ENCODE data around the gene EMD. TPM values are rescaled to one million over a fixed set of nuclear protein-coding genes. Genes with fewer than 3 reads are reported as not detected.

The EMD gene
- total RNA-seq = 55.6 TPM
- long read RNA-seq, transcript EMD-202 (6 exons, 1,379 nt) = major isoform, 40 of 46 reads
- long read RNA-seq, partial matches to known transcripts = 1 of 46 reads
- long read RNA-seq, other reads (novel, unspliced or antisense) = 2 of 46 reads

DNA sequence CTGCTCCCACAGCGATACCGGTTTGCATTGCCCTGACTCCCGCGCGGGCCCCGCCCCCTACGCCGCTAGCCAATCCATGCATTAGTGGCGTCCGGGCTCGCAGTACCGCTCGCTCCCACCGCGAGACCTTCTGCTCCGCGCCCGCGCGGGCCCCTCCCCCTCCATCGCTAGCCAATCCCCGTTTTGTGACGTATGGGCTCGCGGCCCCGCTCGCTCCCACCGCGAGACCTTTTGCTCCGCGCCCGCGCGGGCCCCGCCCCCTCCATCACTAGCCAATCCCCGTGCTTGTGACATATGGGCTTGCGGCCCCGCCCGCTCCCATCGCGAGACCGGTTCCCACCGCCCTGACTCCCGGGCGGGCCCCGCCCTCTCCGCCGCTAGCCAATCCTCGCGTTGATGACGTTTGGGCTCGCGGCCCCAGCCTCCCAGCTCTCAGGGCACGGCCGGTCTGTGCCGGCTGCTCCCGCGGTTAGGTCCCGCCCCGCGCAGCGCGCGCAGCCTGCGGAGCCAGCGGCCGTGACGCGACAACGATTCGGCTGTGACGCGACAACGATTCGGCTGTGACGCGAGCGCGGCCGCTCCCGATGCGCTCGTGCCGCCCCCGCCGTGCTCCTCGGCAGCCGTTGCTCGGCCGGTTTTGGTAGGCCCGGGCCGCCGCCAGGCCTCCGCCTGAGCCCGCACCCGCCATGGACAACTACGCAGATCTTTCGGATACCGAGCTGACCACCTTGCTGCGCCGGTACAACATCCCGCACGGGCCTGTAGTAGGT is at the start of gene EMD:
EMD (plus strand) TSS at position 497 of the 770 bp plus-strand sequence; CDS start at position 687, 190 bp downstream.
- DNase-seq = peak; percentile 98
- H3K27me3 ChIP-seq (ENCODE audit: low read depth) = no peaks in the 10 kb centered on the region
- intact Hi-C loops (cut with micrococcal nuclease) = no loop called here
- H3K4me3 ChIP-seq = peak within 1 kb of the TSS; percentile 85
- H3K36me3 ChIP-seq = no peaks in the 10 kb centered on the region
- H3K4me1 ChIP-seq = peaks cover 28% of the 10 kb centered on the region
- H3K9me3 ChIP-seq (replicated peaks) = no peaks in the 10 kb centered on the region
- TF ChIP-seq, protein P1, sequence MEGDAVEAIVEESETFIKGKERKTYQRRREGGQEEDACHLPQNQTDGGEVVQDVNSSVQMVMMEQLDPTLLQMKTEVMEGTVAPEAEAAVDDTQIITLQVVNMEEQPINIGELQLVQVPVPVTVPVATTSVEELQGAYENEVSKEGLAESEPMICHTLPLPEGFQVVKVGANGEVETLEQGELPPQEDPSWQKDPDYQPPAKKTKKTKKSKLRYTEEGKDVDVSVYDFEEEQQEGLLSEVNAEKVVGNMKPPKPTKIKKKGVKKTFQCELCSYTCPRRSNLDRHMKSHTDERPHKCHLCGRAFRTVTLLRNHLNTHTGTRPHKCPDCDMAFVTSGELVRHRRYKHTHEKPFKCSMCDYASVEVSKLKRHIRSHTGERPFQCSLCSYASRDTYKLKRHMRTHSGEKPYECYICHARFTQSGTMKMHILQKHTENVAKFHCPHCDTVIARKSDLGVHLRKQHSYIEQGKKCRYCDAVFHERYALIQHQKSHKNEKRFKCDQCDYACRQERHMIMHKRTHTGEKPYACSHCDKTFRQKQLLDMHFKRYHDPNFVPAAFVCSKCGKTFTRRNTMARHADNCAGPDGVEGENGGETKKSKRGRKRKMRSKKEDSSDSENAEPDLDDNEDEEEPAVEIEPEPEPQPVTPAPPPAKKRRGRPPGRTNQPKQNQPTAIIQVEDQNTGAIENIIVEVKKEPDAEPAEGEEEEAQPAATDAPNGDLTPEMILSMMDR (IDR thresholded peaks at IDR 0.05; ENCODE audit: borderline replicate concordance) = no peak
- peak within 1 kb of the TSS; percentile 95 for H3K27ac ChIP-seq (replicated peaks)

DNA sequence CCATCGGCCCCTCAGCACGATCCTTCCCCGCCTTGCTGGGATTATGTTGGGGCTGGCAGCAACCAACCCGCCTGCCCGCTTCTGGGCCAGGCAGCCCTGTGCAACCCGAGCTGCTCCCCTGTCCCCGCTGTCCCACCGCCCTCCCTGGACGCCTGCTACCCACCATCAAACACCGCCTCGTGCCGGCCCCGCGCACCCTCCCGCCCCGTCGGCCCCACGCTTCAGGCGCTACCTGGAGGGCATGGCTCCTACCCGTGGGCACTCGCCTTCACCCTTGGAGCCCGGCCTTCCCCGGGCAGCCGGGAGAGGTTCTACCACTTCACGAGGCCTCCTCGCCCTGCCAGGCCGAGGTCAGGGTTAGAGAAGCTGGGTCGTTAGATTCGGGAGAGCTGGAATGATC is 46.5 kb upstream of the EMD start:
- Histone ChIP-seq H3K36me3 (no peaks in the 10 kb centered on the region), H3K27me3 (ENCODE audit: low read depth) (no peaks in the 10 kb centered on the region), H3K9me3 (replicated peaks) (no peaks in the 10 kb centered on the region), H3K4me1 (no peaks in the 10 kb centered on the region), H3K27ac (replicated peaks) (no peak overlapping the region), H3K4me3 (no peak overlapping the region)
- intact Hi-C loops (cut with micrococcal nuclease) = no loop called here
- DNase-seq = no peak
- TF ChIP-seq, protein P1 (IDR thresholded peaks at IDR 0.05; ENCODE audit: borderline replicate concordance) = no peak

DNA sequence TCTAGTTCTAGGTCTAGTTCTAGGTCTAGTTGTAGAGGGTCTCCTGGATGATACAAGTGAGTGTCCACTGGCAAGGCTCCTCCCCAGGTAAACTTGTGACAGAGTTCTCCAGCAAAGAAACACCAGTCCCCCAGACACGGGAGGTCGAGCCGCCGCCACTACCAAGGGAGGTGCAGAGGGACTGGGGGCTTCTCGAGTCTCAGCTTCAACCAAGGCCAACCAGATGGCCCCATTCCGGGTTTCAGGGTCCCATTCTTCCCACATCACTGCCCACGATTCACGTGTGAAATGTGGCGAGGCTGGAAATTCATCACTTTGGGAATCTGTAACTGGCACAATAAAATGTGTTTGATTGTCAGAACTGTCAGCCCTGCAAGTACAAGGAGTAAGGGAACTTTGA is 46.0 kb upstream of the EMD start:
- Histone ChIP-seq H3K36me3 (no peaks in the 10 kb centered on the region), H3K27ac (replicated peaks) (no peak overlapping the region), H3K4me3 (no peak overlapping the region), H3K27me3 (ENCODE audit: low read depth) (no peaks in the 10 kb centered on the region), H3K9me3 (replicated peaks) (no peaks in the 10 kb centered on the region), H3K4me1 (no peaks in the 10 kb centered on the region)
- TF ChIP-seq, protein P1 (IDR thresholded peaks at IDR 0.05; ENCODE audit: borderline replicate concordance) = no peak
- DNase-seq = no peak
- intact Hi-C loops (cut with micrococcal nuclease) = no loop called here

DNA sequence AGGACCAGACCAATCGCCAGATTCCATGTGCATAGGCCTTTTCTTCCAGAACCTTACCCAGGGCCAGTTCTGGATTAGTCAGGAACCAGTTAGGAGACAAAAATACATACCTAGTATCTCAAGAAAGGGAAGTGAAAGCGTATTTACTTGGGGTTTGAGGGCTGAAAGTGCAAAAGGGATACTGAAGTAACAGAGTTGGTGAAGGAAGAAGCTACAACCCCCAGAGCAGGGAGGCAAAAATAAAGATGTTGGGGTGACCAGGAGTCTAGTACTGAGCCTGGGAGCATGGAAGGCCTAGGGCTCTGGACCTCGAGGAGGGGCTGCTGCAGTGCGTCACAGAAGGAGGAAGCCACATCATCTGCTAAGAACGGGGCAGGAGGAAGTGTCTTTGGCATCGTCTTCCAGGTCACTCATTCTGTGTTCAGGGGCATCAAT is 45.2 kb upstream of the EMD start:
- H3K9me3 ChIP-seq (replicated peaks) = no peaks in the 10 kb centered on the region
- H3K36me3 ChIP-seq = no peaks in the 10 kb centered on the region
- no peaks in the 10 kb centered on the region for H3K27me3 ChIP-seq (ENCODE audit: low read depth)
- TF ChIP-seq, protein P1 (IDR thresholded peaks at IDR 0.05; ENCODE audit: borderline replicate concordance) = no peak
- no peak overlapping the region for H3K27ac ChIP-seq (replicated peaks)
- no peak overlapping the region for H3K4me3 ChIP-seq
- intact Hi-C loops (cut with micrococcal nuclease) = no loop called here
- H3K4me1 ChIP-seq = no peaks in the 10 kb centered on the region
- no peak for DNase-seq

DNA sequence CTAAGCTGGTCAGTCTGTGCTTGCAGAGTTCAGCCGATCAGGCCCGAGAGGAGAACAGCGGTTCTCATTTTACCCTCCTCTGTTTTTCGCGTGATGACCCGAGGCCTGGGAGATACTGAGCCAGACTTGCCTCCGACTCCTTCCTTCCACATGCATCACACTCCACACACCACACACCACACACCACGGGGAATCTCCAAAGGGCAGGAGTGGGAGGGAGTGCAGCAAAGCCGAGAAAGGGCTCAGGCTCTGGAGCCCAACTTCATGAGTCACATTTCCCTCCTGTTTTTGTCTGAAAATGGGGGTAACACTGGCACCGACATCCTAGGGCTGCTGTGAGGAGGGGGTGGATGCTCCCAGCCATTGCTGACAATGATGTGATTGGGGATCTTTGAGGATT is 44.6 kb upstream of the EMD start:
- no peak overlapping the region for H3K4me3 ChIP-seq
- H3K4me1 ChIP-seq = no peaks in the 10 kb centered on the region
- H3K27me3 ChIP-seq (ENCODE audit: low read depth) = no peaks in the 10 kb centered on the region
- intact Hi-C loops (cut with micrococcal nuclease) = no loop called here
- TF ChIP-seq, protein P1 (IDR thresholded peaks at IDR 0.05; ENCODE audit: borderline replicate concordance) = no peak
- H3K36me3 ChIP-seq = no peaks in the 10 kb centered on the region
- DNase-seq = no peak
- H3K9me3 ChIP-seq (replicated peaks) = no peaks in the 10 kb centered on the region
- no peak overlapping the region for H3K27ac ChIP-seq (replicated peaks)
